WTC11 (cell line): ENCODE data around the gene VPS25. TPM values are rescaled to one million over a fixed set of nuclear protein-coding genes. Genes with fewer than 3 reads are reported as not detected.
A peak's percentile ranks its signal among the peaks of the same experiment; 100 is the strongest.

ENCODE experiments used
- ATAC-seq: fragments of 200-7000 bp; cut with Tn5 transposase; 2 replicates; pipeline ENCODE4 v1.10.0; 2021; ENCODE audit warnings: mild to moderate bottlenecking, moderate library complexity
- CTCF ChIA-PET: fragments of 300-600 bp; sonication (Branson Sonifier 250); formaldehyde crosslinking; loops from one replicate; lab custom pipeline; 2021; ENCODE audit warnings: antibody characterized with exemption; lab: Charles Lee
- POLR2A ChIA-PET: fragments of 350-600 bp; sonication (Branson Sonifier 250); formaldehyde crosslinking; loops from one replicate; lab custom pipeline; 2021; ENCODE audit warnings: antibody characterized with exemption; lab: Charles Lee
- DNase-seq: peaks from one replicate; pipeline ENCODE4 v3.0.0; 2021; ENCODE audit warnings: low spot score
- H3K27ac Mint-ChIP-seq: 2 replicates; pipeline ENCODE4 v1.8.0; 2021; ENCODE audit warnings: mixed read lengths
- H3K27me3 Mint-ChIP-seq: 2 replicates; pipeline ENCODE4 v1.8.0; 2021; ENCODE audit warnings: low read depth, mild to moderate bottlenecking, moderate library complexity, mixed read lengths
- H3K36me3 Mint-ChIP-seq: 2 replicates; pipeline ENCODE4 v1.8.0; 2021; ENCODE audit warnings: mixed read lengths
- H3K4me1 Mint-ChIP-seq: 2 replicates; pipeline ENCODE4 v1.8.0; 2022; ENCODE audit warnings: mixed read lengths
- H3K4me3 Mint-ChIP-seq: 2 replicates; pipeline ENCODE4 v1.8.0; 2021; ENCODE audit warnings: mild to moderate bottlenecking, moderate library complexity, mixed read lengths
- H3K9me3 Mint-ChIP-seq: 2 replicates; pipeline ENCODE4 v1.8.0; 2021; ENCODE audit warnings: mixed read lengths
- CREM ChIP-seq: sonication (generic); formaldehyde crosslinking; IDR thresholded peaks from 2 replicates; pipeline ENCODE4 v1.8.1; 2022; ENCODE audit warnings: mild to moderate bottlenecking, missing genetic modification reagents, moderate library complexity
- ELF4 ChIP-seq: sonication (generic); formaldehyde crosslinking; IDR thresholded peaks from 2 replicates; pipeline ENCODE4 v1.8.1; 2022; ENCODE audit warnings: low read depth, mild to moderate bottlenecking, moderate library complexity, missing genetic modification reagents
- ETV6 ChIP-seq: sonication (generic); formaldehyde crosslinking; IDR thresholded peaks from 2 replicates; pipeline ENCODE4 v1.8.1; 2022; ENCODE audit warnings: mild to moderate bottlenecking, missing genetic modification reagents
- FOXP1 ChIP-seq: sonication (generic); formaldehyde crosslinking; IDR thresholded peaks from 2 replicates; pipeline ENCODE4 v1.8.0; 2022; ENCODE audit warnings: missing genetic modification reagents, mild to moderate bottlenecking, moderate library complexity, borderline replicate concordance
- HMGA2 ChIP-seq: fragments of 250-450 bp; sonication (Bioruptor Pico); IDR thresholded peaks from 2 replicates; pipeline ENCODE4 v1.4.0; 2021; ENCODE audit warnings: mild to moderate bottlenecking, moderate library complexity
- IRF2 ChIP-seq: sonication (generic); formaldehyde crosslinking; IDR thresholded peaks from 2 replicates; pipeline ENCODE4 v1.8.0; 2022; ENCODE audit warnings: low read depth, missing genetic modification reagents, borderline replicate concordance
- JAZF1 ChIP-seq: fragments of 250-450 bp; sonication (Bioruptor Pico); IDR thresholded peaks from 2 replicates; pipeline ENCODE4 v1.9.0; 2021; ENCODE audit warnings: moderate library complexity, mild to moderate bottlenecking, inconsistent platforms
- KAT7 ChIP-seq: sonication (generic); formaldehyde crosslinking; IDR thresholded peaks from 2 replicates; pipeline ENCODE4 v1.8.1; 2023; ENCODE audit warnings: missing genetic modification reagents, mild to moderate bottlenecking, borderline replicate concordance
- NFE2L1 ChIP-seq: sonication (generic); formaldehyde crosslinking; IDR thresholded peaks from 2 replicates; pipeline ENCODE4 v1.8.1; 2023; ENCODE audit warnings: missing genetic modification reagents
- SMAD3 ChIP-seq: sonication (generic); formaldehyde crosslinking; IDR thresholded peaks from 2 replicates; pipeline ENCODE4 v1.8.0; 2022; ENCODE audit warnings: missing genetic modification reagents, mild to moderate bottlenecking, borderline replicate concordance
- TEAD1 ChIP-seq: sonication (generic); formaldehyde crosslinking; IDR thresholded peaks from 2 replicates; pipeline ENCODE4 v1.8.0; 2022; ENCODE audit warnings: mild to moderate bottlenecking, missing genetic modification reagents
- TEAD4 ChIP-seq: sonication (generic); formaldehyde crosslinking; IDR thresholded peaks from 2 replicates; pipeline ENCODE4 v1.8.0; 2022; ENCODE audit warnings: mild to moderate bottlenecking, missing genetic modification reagents
- ZBTB21 ChIP-seq: sonication (generic); formaldehyde crosslinking; IDR thresholded peaks from 2 replicates; pipeline ENCODE4 v1.8.1; 2023; ENCODE audit warnings: mild to moderate bottlenecking, missing genetic modification reagents, borderline replicate concordance
- ZNF121 ChIP-seq: sonication (generic); formaldehyde crosslinking; IDR thresholded peaks from 2 replicates; pipeline ENCODE4 v1.8.0; 2023; ENCODE audit warnings: missing genetic modification reagents
- ZNF317 ChIP-seq: sonication (generic); formaldehyde crosslinking; IDR thresholded peaks from 2 replicates; pipeline ENCODE4 v1.8.1; 2023; ENCODE audit warnings: low read depth, mild to moderate bottlenecking, moderate library complexity, missing genetic modification reagents, borderline replicate concordance
- total RNA-seq: library from RNA; stranded (reverse); gene quantifications from 3 replicates; pipeline ENCODE4 v1.2.3, GENCODE V29; 2021
- TF ChIP-seq, protein P1 (sequence below): sonication (generic); formaldehyde crosslinking; IDR thresholded peaks from 2 replicates; pipeline ENCODE4 v1.8.0; 2022; ENCODE audit warnings: mild to moderate bottlenecking, missing genetic modification reagents
- TF ChIP-seq, protein P2 (sequence below): sonication (generic); formaldehyde crosslinking; IDR thresholded peaks from 2 replicates; pipeline ENCODE4 v1.8.0; 2023; ENCODE audit warnings: mild to moderate bottlenecking, missing genetic modification reagents
- TF ChIP-seq, protein P3 (sequence below): sonication (generic); formaldehyde crosslinking; IDR thresholded peaks from 2 replicates; pipeline ENCODE4 v1.8.1; 2023; ENCODE audit warnings: mild to moderate bottlenecking, moderate library complexity, missing genetic modification reagents
- TF ChIP-seq, protein P4 (sequence below): sonication (generic); formaldehyde crosslinking; IDR thresholded peaks from 2 replicates; pipeline ENCODE4 v1.8.1; 2022; ENCODE audit warnings: missing genetic modification reagents, borderline replicate concordance

Gene VPS25
- total RNA-seq, 1 experiment from 2014 or later = 98.6 TPM

DNA sequence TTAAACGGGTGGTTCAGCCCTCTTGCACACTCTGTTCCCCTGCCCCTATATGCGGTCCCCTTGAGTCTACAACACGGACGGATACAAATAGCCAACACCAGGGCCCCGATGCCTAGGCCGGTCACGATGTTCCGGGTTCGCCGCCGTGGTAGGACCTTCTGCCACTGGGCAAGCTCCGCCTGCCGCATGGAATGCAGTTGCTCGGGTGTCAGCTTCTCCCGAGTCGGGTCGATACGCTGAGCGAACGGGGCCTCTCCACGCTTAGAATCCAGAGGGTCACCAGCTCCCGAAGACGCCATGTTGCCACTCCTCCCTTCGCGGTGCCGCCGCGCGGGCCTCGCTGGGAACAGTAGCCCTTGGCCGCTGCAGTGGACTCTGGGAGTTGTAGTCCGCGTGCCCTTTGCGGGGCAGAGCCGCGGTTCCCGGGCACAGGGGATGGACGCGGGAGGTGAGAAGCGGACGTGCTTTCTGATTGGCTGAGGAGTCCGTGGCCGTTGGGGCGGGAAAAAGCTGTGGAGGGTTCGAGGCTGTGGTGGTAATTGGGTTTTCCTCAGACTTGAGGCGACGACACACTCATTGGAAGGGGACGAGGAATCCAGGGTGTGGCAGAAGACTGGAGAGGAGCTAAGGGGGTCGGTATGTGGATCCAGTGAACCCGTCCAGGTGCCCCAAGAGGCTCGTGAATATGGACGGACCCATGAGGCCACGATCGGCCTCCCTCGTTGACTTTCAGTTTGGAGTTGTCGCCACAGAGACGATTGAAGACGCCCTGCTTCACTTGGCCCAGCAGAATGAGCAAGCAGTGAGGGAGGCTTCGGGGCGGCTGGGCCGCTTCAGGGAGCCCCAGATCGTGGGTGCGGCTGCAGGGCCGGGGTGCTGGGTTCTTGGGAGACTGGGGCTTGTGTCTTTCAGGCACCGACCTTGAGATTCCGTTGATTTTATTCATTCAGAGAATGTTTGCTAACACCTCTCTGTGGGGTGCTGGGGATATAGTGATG is 25.4 kb downstream of the VPS25 start, which contains the start of the genes CNTD1 and COA3 (continued):
- TF ChIP-seq FOXP1 (CRISPR knock-in tag) = peak; percentile 97

DNA sequence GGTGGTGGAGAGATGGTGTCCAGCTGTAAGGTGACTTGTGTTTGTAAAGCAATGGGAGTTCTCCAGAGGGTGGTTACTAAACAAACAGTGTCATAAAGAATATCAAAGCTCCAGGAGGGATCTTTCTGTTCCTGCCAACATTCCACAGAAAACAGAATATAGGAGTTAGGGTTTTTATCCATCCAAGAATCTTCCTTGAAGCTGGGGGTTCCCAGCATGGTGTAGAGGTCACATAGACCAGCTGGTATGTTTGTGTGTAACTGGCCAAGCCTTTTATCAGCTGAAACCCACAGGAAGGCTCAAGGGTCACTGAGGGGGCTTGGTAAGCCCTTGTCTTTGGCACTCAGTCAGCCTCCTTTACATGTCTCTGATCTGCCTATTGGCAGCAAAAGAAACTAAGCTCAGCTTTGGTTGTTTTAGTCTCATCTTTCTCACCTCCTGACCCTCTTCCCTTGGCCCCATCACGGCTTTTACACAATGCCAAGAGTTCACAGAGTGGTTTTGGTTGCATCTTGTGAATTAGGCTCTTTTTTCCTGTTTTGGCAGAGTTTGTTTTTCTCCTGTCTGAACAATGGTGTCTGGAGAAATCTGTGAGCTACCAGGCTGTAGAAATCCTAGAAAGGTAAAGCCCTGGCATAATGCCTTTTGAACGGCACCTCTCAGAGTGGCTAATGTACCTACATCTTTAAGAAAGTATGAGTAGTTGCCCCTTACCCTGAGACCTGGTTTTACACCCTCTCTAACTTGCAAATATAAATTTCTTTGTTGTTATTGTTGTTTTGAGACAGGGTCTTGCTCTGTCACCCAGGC is 30.0 kb downstream of the VPS25 start:
- CTCF ChIA-PET = interaction anchor here (1.1 to 3.0 kb wide), 4 partner anchors 17 to 226 kb away, joined by 3 to 12 read pairs (median 4); partner anchors contain the start of genes BECN1 and PSMC3IP
- no peak for DNase-seq

DNA sequence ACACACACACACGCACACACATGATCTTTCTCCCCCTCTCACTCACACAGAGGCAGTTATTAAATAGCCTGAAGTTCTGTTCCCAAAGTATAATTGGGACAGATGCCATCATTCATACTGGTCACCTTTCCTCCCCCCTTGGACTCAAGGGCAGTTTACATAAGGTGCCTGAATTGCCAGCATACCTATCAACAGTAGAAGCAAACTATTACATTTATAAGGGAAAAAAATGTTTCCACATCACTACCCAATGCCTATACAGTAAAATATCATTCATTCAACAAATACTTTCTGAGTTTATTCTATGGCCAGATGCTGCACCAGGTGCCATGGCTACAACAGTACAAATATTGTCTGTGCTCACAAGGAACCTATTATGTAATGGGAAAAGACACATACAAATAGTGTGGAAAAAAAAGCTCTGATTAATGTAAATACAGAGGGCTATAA is 31.7 kb downstream of the VPS25 start:
- Mint-ChIP-seq H3K4me1 (no peaks in the 10 kb centered on the region), H3K9me3 (no peaks in the 10 kb centered on the region), H3K36me3 (peaks cover 5% of the 10 kb centered on the region), H3K27ac (no peak overlapping the region), H3K4me3 (no peak overlapping the region), H3K27me3 (peaks cover 16% of the 10 kb centered on the region)
- POLR2A ChIA-PET = interaction anchor here (0.6 kb wide), 2 partner anchors 95 to 1321 kb away, joined by 3 to 6 read pairs; no protein-coding TSS in a partner anchor
- DNase-seq (no peak), ATAC-seq (no peak)
- CTCF ChIA-PET = interaction anchor here (1.8 kb wide), 1 partner anchor 19 kb away, joined by 5 read pairs; the partner anchor contains the start of gene BECN1
- no peak for TF ChIP-seq IRF2 (CRISPR knock-in tag)
- TF ChIP-seq, protein P1, sequence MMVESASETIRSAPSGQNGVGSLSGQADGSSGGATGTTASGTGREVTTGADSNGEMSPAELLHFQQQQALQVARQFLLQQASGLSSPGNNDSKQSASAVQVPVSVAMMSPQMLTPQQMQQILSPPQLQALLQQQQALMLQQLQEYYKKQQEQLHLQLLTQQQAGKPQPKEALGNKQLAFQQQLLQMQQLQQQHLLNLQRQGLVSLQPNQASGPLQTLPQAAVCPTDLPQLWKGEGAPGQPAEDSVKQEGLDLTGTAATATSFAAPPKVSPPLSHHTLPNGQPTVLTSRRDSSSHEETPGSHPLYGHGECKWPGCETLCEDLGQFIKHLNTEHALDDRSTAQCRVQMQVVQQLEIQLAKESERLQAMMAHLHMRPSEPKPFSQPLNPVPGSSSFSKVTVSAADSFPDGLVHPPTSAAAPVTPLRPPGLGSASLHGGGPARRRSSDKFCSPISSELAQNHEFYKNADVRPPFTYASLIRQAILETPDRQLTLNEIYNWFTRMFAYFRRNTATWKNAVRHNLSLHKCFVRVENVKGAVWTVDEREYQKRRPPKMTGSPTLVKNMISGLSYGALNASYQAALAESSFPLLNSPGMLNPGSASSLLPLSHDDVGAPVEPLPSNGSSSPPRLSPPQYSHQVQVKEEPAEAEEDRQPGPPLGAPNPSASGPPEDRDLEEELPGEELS (CRISPR knock-in tag) = no peak
- TF ChIP-seq, protein P2, sequence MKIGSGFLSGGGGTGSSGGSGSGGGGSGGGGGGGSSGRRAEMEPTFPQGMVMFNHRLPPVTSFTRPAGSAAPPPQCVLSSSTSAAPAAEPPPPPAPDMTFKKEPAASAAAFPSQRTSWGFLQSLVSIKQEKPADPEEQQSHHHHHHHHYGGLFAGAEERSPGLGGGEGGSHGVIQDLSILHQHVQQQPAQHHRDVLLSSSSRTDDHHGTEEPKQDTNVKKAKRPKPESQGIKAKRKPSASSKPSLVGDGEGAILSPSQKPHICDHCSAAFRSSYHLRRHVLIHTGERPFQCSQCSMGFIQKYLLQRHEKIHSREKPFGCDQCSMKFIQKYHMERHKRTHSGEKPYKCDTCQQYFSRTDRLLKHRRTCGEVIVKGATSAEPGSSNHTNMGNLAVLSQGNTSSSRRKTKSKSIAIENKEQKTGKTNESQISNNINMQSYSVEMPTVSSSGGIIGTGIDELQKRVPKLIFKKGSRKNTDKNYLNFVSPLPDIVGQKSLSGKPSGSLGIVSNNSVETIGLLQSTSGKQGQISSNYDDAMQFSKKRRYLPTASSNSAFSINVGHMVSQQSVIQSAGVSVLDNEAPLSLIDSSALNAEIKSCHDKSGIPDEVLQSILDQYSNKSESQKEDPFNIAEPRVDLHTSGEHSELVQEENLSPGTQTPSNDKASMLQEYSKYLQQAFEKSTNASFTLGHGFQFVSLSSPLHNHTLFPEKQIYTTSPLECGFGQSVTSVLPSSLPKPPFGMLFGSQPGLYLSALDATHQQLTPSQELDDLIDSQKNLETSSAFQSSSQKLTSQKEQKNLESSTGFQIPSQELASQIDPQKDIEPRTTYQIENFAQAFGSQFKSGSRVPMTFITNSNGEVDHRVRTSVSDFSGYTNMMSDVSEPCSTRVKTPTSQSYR (CRISPR knock-in tag) = no peak
- TF ChIP-seq ELF4 (CRISPR knock-in tag) = no peak
- TF ChIP-seq HMGA2 (CRISPR knock-in tag) = no peak
- no peak for TF ChIP-seq ZBTB21 (CRISPR knock-in tag)
- TF ChIP-seq NFE2L1 (CRISPR knock-in tag) = no peak
- TF ChIP-seq TEAD1 (CRISPR knock-in tag) = no peak
- TF ChIP-seq KAT7 (CRISPR knock-in tag) = no peak
- TF ChIP-seq SMAD3 (CRISPR knock-in tag) = no peak
- TF ChIP-seq, protein P3, sequence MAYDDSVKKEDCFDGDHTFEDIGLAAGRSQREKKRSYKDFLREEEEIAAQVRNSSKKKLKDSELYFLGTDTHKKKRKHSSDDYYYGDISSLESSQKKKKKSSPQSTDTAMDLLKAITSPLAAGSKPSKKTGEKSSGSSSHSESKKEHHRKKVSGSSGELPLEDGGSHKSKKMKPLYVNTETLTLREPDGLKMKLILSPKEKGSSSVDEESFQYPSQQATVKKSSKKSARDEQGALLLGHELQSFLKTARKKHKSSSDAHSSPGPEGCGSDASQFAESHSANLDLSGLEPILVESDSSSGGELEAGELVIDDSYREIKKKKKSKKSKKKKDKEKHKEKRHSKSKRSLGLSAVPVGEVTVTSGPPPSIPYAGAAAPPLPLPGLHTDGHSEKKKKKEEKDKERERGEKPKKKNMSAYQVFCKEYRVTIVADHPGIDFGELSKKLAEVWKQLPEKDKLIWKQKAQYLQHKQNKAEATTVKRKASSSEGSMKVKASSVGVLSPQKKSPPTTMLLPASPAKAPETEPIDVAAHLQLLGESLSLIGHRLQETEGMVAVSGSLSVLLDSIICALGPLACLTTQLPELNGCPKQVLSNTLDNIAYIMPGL (CRISPR knock-in tag) = no peak

More for the DNA sequence above, 30.0 kb downstream of the VPS25 start:
- peaks cover 4% of the 10 kb centered on the region for H3K36me3 Mint-ChIP-seq
- no peak overlapping the region for H3K4me3 Mint-ChIP-seq
- ATAC-seq = no peak
- no peaks in the 10 kb centered on the region for H3K4me1 Mint-ChIP-seq
- H3K27me3 Mint-ChIP-seq = peaks cover 29% of the 10 kb centered on the region
- POLR2A ChIA-PET = no interaction called here
- H3K27ac Mint-ChIP-seq = no peak overlapping the region
- TF ChIP-seq ZNF121 (CRISPR knock-in tag) = no peak
- TF ChIP-seq ETV6 (CRISPR knock-in tag) = no peak
- TF ChIP-seq, protein P4, sequence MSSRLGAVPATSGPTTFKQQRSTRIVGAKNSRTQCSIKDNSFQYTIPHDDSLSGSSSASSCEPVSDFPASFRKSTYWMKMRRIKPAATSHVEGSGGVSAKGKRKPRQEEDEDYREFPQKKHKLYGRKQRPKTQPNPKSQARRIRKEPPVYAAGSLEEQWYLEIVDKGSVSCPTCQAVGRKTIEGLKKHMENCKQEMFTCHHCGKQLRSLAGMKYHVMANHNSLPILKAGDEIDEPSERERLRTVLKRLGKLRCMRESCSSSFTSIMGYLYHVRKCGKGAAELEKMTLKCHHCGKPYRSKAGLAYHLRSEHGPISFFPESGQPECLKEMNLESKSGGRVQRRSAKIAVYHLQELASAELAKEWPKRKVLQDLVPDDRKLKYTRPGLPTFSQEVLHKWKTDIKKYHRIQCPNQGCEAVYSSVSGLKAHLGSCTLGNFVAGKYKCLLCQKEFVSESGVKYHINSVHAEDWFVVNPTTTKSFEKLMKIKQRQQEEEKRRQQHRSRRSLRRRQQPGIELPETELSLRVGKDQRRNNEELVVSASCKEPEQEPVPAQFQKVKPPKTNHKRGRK (CRISPR knock-in tag) = no peak
- no peak for TF ChIP-seq JAZF1 (CRISPR knock-in tag)
- TF ChIP-seq, protein P2 (CRISPR knock-in tag) = no peak
- TF ChIP-seq ZNF317 = no peak
- TF ChIP-seq TEAD4 (CRISPR knock-in tag) = no peak
- no peak for TF ChIP-seq SMAD3 (CRISPR knock-in tag)
- no peak for TF ChIP-seq CREM
- H3K9me3 Mint-ChIP-seq = peaks cover 6% of the 10 kb centered on the region
